Head of caudate nucleus (tissue), 42 donors: Measurements from ENCODE around the gene TTC16.
"Not testable (repeated sequence)": the region's sequence is repeated elsewhere in the genome, so short reads cannot be mapped to it uniquely, and the experiment has no call there.

Source experiments
- DNase-seq, 42 donors: peaks; one replicate each; pipeline versions ENCODE4 v3.0.0 to v3.0.0-alpha.2; 2020 to 2021; ENCODE audit warnings: mixed read lengths in 7 of 42
- intact Hi-C: fragments of 100-400 bp; cut with DNase I; formaldehyde crosslinking; loops from one replicate; pipeline ENCODE4 v1.15.0; 2022

The TTC16 gene

GRCh38 chr9:127755061-127756060, 39.5 kb downstream of the TTC16 start:
- intact Hi-C loops, result no loop called here
- peak in 10 of 42 donors; percentile 26 to 61 (median 36) for DNase-seq

GRCh38 chr9:127756233-127756632, 40.4 kb downstream of the TTC16 start:
- no peak for DNase-seq
- intact Hi-C loops, result no loop called here

DNA sequence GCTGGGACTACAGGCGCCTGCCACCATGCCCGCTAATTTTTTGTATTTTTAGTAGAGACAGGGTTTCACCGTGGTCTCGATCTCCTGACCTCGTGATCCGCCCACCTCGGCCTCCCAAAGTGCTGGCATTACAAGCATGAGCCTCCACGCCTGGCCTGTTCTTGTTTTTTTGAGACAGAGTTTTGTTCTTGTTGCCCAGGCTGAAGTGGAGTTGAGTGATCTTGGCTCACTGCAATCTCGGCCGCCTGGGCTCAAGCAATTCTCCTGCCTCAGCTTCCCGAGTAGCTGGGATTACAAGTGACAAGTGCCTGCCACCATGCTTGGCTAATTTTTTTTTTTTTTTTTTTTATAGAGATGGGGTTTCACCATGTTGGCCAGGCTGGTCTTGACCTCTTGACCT, 40.9 kb downstream of the TTC16 start:
- DNase-seq, intact Hi-C loops: not testable (repeated sequence)

DNA sequence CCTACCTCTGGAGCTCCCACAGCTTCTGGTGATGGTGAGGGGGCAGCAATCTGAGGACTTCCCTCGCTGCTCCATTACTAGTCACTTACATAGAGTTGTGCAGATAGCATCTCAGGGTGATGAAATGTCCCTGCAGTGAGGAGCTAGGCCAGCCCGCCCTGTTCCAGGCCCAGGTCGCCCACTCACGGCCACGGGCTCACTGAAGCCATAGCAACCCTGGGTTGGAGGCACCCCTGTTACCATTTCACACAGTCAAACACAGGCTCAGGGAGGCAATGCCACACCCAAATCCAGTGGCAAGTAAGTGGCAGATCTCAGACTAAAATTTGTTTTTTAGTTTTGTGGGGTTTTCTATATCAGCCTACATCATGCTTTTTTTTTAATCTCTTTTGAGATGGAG, 43.0 kb downstream of the TTC16 start:
- DNase-seq, result no peak
- intact Hi-C loops, result no loop called here

GRCh38 chr9:127761061-127761460, 45.2 kb downstream of the TTC16 start:
- intact Hi-C loops, result no loop called here
- no peak for DNase-seq

DNA sequence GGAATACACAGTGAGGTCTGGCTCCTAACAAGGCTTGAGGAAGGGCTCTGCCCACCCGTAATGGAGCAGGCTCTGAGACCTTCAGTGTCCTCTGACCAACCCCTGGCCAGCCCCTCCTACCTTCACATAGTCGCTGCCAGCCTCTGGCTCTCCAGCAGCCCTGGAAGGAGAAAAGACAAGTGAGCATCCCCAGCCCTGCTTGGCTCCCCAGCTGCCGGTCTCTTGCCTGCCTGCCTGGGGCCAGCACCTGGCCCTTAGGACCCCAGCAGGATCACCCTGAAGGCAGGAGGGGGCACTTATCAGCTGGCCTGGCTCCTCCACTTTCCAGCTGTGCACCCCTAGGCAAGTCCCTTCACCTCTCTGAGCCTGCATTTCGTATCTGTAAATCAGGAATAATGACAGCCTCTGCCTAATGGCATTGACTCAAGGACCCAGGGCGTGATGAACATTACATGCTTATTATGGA, 45.6 kb downstream of the TTC16 start:
- intact Hi-C loops, result no loop called here
- no peak for DNase-seq

DNA sequence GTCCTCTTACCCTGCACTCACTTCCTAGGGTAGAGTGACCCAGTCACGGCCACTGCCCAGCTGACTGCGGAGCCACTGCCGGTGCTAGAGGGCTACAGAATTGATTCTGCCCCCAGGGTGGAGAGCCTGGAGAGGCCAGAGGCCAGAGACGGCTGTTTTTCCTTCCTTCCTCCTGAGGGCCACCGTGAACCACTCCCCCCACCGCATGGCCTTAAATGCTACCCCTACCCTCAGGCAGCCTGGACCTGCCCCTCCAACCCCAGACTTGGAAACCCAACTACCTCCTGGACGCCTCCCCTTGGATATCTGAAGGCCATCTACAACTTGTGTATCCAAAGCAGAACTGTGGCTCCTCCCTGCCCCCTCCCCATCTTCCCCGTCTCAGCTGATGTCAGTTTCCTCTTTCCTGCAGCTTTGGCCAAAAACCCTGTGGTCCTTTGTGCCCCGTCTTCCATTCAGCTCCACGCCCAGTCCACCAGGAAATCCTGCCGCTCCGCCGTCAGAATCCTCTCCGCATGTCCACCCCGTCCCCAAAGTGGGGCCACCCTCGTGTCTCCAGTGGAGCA, 46.3 kb downstream of the TTC16 start:
- DNase-seq, result peak in 9 of 42 donors; percentile 12 to 56 (median 30)

DNA sequence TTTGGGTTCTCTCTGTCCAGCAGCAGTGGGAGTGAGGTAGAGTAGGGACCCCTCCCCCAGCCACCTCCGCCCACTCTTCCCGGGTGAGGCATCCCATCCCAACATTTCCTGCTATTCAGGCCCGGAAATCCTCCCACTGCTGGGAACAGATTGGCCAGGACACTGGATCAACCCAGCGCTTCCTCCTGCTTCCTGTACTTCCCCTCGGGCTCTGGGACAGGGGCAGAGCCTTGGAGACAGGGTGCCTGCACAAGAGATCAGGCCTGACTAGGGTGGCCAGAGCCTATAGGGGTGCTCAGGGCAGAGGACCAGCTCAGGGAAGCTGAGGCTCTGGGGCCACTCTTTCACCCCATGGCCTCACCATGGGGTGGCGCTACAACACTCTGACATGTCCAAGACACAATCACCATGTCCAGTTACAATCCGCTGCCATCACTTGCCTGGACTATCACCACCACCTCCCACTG, 48.1 kb downstream of the TTC16 start:
- peak in 6 of 42 donors; percentile 19 to 70 (median 46) for DNase-seq
- intact Hi-C loops, result no loop called here

More for the DNA sequence above, 46.3 kb downstream of the TTC16 start:
- intact Hi-C loops, result no loop called here

GRCh38 chr9:127765418-127765817, 49.5 kb downstream of the TTC16 start:
- intact Hi-C loops, result no loop called here
- no peak for DNase-seq

- intact Hi-C loops, result no loop called here
- no peak for DNase-seq
Observed at GRCh38 chr9:127767410-127767809, 51.5 kb downstream of the TTC16 start.

GRCh38 chr9:127767909-127768331, 52.0 kb downstream of the TTC16 start:
- DNase-seq, result no peak
- intact Hi-C loops, result no loop called here

DNA sequence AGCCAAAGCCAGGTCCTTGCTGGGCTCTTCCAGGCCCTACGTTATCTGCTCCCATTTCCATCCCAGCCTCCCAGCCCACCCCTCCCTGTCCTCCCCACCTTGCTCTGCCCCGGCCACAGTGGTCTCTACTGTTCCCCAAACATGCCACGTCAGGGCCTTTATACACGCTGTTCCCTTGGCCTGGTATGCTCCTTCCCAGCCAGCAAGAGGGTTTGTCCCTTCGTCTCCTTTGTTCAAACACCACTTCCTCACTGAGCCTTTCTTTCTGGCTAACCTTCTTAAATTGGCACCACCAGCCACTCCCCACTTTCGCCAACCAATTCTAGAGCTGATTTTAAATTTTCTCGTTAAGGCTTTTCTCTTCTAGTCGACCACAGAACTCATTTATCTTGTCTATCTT, 52.8 kb downstream of the TTC16 start:
- no peak for DNase-seq
- intact Hi-C loops, result no loop called here

DNA sequence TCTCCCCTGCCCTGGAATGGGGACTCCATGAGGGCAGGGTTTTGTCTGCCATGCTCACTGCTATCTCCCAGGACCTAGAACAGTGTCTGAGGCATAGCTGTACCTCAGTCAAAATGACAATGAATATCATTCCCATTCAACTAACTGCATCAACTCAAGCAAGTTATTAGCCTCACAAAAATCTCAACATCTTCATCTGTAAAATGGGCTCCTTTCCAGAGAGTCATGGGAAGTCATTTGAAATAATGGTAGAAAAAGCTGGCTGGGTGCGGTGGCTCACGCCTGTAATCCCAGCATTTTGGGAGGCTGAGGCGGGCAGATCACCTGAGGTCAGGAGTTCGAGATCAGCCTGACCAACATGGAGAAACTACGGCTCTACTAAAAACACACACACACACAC, 53.2 kb downstream of the TTC16 start:
- intact Hi-C loops, result no loop called here

GRCh38 chr9:127769929-127770582, 54.2 kb downstream of the TTC16 start:
- no peak for DNase-seq
- intact Hi-C loops, result no loop called here

More for the DNA sequence above, 53.2 kb downstream of the TTC16 start:
- DNase-seq, result no peak

GRCh38 chr9:127770583-127770904, 54.7 kb downstream of the TTC16 start:
- no peak for DNase-seq
- intact Hi-C loops, result no loop called here

- peak in 41 of 42 donors; percentile 80 to 97 (median 93) for DNase-seq
- intact Hi-C loops, result no loop called here
Observed at GRCh38 chr9:127770905-127771569, 55.2 kb downstream of the TTC16 start.

DNA sequence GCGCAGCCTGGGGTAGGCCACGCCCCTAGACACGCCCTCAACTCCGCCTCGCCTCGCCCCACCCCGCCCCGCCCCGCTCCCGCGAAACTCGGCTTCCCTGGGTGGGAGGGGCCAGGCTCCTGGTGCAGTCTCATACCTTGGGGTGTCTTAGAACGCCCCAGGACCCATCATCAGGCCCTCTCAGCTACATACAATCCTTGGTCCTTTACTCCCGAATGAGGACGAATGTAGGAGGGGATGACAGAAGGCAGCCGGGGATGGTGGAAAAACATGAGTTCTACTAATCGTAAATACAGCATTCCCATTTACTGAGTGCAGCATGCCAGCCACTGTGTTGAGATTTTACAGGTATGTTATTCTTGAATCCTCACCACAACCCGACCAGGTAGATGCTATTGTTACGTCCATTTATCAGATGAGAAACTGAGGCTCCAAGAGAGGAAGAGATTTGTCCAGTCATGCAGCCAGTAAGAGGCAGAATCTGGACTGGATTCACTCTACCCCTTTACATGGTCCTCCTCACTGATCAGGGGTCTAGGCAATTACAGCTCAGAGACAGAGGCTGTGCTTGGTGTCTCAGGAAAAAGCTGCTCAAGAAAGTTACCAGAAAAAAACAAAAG, 55.8 kb downstream of the TTC16 start:
- intact Hi-C loops, result no loop called here

GRCh38 chr9:127772603-127773002, 56.7 kb downstream of the TTC16 start:
- no peak for DNase-seq
- intact Hi-C loops, result no loop called here

More for the DNA sequence above, 55.8 kb downstream of the TTC16 start:
- peak in 1 of 42 donors; percentile 95 for DNase-seq

DNA sequence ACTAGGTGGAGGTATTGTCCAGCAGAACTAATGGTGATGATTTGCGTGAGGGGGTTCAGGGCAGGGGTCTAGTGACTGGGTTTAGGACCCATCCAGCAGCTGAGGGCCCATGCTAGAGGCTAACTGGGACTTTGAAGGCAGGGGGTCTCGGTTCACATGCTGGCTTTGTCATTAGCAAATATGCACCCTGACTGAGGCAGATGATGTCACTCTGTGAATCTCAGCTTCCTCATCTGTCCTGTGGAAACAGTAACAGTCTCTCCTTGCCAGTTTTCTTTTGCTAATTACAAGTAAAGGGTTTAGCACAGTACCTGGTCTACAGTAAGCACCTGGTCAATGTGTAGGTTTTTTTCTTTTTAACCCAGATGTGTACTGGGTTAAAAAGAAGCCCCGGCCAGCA, 57.4 kb downstream of the TTC16 start:
- intact Hi-C loops, result no loop called here
- DNase-seq, result no peak
